DND-41 (cell line): ENCODE measurements around the gene MORN4.
A peak's percentile ranks its signal among the peaks of the same experiment; 100 is the strongest.
"Not testable (repeated sequence)": the region's sequence is repeated elsewhere in the genome, so short reads cannot be mapped to it uniquely, and the experiment has no call there.

Experiments used
- ATAC-seq: fragments of 200-7000 bp; cut with Tn5 transposase; 3 replicates; pipeline ENCODE4 v1.9.1; 2021; ENCODE audit warnings: low read depth; ENCODE audit not compliant: insufficient read depth
- DNase-seq: peaks from one replicate; pipeline ENCODE4 v3.0.0-alpha.2; 2020
- H2AFZ ChIP-seq: 2 replicates; pipeline ENCODE4 v1.6.0; 2012; ENCODE audit warnings: low read depth, low read length
- H3K27ac ChIP-seq: 2 replicates; pipeline ENCODE4 v1.5.1; 2012; ENCODE audit warnings: low read length, inconsistent platforms
- H3K27me3 ChIP-seq: fragments of 200-600 bp; sonication (generic); 2 replicates; pipeline ENCODE4 v1.6.0; 2012; ENCODE audit warnings: low read length, mild to moderate bottlenecking, inconsistent platforms; ENCODE audit not compliant: insufficient read depth, poor library complexity
- H3K36me3 ChIP-seq: 2 replicates; pipeline ENCODE4 v1.5.1; 2012; ENCODE audit warnings: low read length, inconsistent platforms; ENCODE audit not compliant: insufficient read depth
- H3K4me1 ChIP-seq: 2 replicates; pipeline ENCODE4 v1.5.1; 2012; ENCODE audit warnings: mild to moderate bottlenecking, low read length; ENCODE audit not compliant: insufficient read depth
- H3K4me2 ChIP-seq: 2 replicates; pipeline ENCODE4 v1.6.0; 2012; ENCODE audit warnings: mild to moderate bottlenecking, moderate library complexity, low read length, inconsistent platforms; ENCODE audit not compliant: insufficient read depth
- H3K4me3 ChIP-seq, 2 experiments: fragments of 200-600 bp in 1 of 2; shearing (Covaris generic) in 1 of 2; 2 replicates each; pipeline ENCODE4 v1.5.1; 2012 to 2016; ENCODE audit warnings: inconsistent platforms in 2 of 2, low read length in 2 of 2, mild to moderate bottlenecking in 2 of 2, low read depth in 1 of 2, moderate library complexity in 1 of 2
- H3K79me2 ChIP-seq: 2 replicates; pipeline ENCODE4 v1.6.0; 2012; ENCODE audit warnings: low read length, inconsistent platforms; ENCODE audit not compliant: insufficient read depth
- H3K9ac ChIP-seq: 2 replicates; pipeline ENCODE4 v1.6.0; 2012; ENCODE audit warnings: low read depth, mild to moderate bottlenecking, inconsistent platforms, low read length, moderate library complexity
- H3K9me3 ChIP-seq: 2 replicates; pipeline ENCODE4 v1.5.1; 2012; ENCODE audit warnings: low read length, moderate library complexity, mild to moderate bottlenecking, inconsistent platforms; ENCODE audit not compliant: insufficient read depth, severe bottlenecking
- H4K20me1 ChIP-seq: 2 replicates; pipeline ENCODE4 v1.6.0; 2012; ENCODE audit warnings: low read length; ENCODE audit not compliant: insufficient read depth
- EZH2 ChIP-seq: IDR thresholded peaks from 3 replicates; pipeline ENCODE4 v1.6.1; 2012; ENCODE audit warnings: borderline replicate concordance, low read depth, mild to moderate bottlenecking, moderate library complexity, low read length, inconsistent platforms; ENCODE audit not compliant: severe bottlenecking
- TF ChIP-seq, protein P1 (sequence below): IDR thresholded peaks from 2 replicates; pipeline ENCODE4 v1.5.1; 2012; ENCODE audit warnings: borderline replicate concordance, low read length, moderate library complexity, mild to moderate bottlenecking; ENCODE audit not compliant: poor library complexity, severe bottlenecking; ENCODE audit errors: extremely low read depth

Gene MORN4

DNA sequence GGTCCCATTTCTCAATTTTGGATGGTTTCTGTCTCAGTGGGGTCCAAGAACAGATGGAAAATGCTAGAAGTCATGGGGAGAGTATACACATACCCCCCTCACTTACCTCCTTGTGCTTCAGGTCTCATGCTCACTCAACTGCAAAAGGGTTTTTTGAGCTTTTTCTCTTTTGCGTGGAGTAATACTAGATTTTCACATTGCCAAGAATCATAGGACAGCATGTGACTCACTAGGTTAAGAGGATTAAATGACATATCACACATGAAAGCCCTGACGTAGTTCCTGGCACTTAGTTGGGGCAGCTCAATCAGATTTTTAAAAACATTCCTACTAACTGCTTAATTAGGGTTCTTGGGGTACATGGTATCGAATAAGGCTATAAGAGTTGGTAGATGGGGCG lies 11.6 kb upstream of the MORN4 start:
- no peak for ATAC-seq
- H3K4me2 ChIP-seq, result no peak overlapping the region
- TF ChIP-seq EZH2, result no peak
- TF ChIP-seq, protein P1, sequence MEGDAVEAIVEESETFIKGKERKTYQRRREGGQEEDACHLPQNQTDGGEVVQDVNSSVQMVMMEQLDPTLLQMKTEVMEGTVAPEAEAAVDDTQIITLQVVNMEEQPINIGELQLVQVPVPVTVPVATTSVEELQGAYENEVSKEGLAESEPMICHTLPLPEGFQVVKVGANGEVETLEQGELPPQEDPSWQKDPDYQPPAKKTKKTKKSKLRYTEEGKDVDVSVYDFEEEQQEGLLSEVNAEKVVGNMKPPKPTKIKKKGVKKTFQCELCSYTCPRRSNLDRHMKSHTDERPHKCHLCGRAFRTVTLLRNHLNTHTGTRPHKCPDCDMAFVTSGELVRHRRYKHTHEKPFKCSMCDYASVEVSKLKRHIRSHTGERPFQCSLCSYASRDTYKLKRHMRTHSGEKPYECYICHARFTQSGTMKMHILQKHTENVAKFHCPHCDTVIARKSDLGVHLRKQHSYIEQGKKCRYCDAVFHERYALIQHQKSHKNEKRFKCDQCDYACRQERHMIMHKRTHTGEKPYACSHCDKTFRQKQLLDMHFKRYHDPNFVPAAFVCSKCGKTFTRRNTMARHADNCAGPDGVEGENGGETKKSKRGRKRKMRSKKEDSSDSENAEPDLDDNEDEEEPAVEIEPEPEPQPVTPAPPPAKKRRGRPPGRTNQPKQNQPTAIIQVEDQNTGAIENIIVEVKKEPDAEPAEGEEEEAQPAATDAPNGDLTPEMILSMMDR, result no peak
- H3K36me3 ChIP-seq, result peaks cover 40% of the 10 kb centered on the region
- no peak overlapping the region for H3K4me3 ChIP-seq
- H3K79me2 ChIP-seq, result peaks cover 64% of the 10 kb centered on the region
- H3K4me1 ChIP-seq, result peaks cover 28% of the 10 kb centered on the region
- H4K20me1 ChIP-seq, result peaks cover 20% of the 10 kb centered on the region; the same call in 1 of the 2 replicates
- no peaks in the 10 kb centered on the region for H3K27me3 ChIP-seq
- H3K9ac ChIP-seq, result no peak overlapping the region
- no peaks in the 10 kb centered on the region for H3K9me3 ChIP-seq
- H3K27ac ChIP-seq, result no peak overlapping the region
- no peak overlapping the region for H2AFZ ChIP-seq
- DNase-seq, result no peak

DNA sequence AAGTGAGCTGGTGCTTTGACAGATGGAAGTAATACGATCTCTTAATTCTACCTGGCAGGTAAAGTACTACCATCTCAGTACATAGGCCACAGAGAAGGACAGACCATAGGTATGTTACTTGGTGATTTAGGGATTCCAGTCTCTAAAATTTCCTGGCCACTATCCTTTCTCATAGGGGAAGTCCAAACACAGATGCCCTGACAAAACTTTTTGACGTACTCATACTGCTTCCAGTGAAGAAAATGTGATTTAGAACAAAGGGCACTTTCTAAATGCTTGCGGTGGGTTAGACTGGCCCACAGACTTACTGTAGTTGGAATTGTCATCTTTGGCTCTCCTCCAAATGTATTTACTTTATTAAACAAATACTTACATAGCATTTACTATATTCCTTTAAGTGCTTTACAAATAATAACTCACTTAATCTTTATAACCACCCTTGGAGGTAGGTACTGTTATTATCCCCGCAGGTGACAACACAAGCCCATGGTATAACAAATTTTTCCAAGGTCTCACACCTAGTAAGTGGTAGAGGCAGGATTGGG lies 10.2 kb upstream of the MORN4 start:
- H3K9me3 ChIP-seq, result no peaks in the 10 kb centered on the region
- ATAC-seq, result no peak
- H3K9ac ChIP-seq, result no peak overlapping the region
- H2AFZ ChIP-seq, result no peak overlapping the region
- H3K4me1 ChIP-seq, result peaks cover 28% of the 10 kb centered on the region
- H4K20me1 ChIP-seq, result peaks cover 8% of the 10 kb centered on the region; the same call in 1 of the 2 replicates
- no peaks in the 10 kb centered on the region for H3K27me3 ChIP-seq
- peaks cover 53% of the 10 kb centered on the region for H3K79me2 ChIP-seq
- H3K27ac ChIP-seq, result no peak overlapping the region
- TF ChIP-seq EZH2, result no peak
- TF ChIP-seq, protein P1, result no peak
- 0 out of 2 replicates have a peak overlapping the region, but pooled peaks have one; percentile 28 for H3K4me2 ChIP-seq
- peaks cover 37% of the 10 kb centered on the region for H3K36me3 ChIP-seq
- H3K4me3 ChIP-seq, result no peak overlapping the region
- no peak for DNase-seq

DNA sequence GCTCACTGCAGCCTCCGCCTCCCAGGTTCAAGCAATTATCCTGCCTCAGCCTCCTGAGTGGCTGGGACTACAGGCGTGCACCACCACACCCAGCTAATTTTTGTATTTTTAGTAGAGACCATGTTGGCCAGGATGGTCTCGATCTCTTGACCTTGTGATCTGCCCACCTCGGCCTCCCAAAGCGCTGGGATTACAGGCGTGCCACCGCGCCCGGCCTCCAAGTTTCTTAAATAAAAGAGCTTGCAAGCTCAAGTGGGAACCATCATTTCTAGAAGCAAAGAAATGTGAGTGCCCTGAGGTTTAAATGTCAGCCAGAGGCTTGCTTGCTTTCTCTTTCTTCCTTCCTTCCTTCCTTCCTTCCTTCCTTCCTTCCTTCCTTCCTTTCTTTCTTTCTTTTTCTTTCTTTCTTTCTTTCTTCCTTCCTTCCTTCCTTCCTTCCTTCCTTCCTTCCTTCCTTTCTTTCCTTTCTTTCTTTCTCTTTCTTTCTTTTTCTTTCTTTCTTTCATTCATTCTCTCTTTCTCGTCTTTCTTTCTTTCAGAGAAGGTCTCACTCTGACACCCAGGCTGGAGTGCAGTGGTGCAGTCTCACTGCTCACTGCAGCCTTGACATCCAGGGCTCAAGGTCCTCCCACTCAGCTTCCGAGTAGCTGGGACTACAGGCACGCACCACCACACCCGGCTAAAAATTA lies 9.3 kb upstream of the MORN4 start:
- peaks cover 25% of the 10 kb centered on the region for H3K4me1 ChIP-seq
- H3K9me3 ChIP-seq, DNase-seq, H3K27ac ChIP-seq, H3K27me3 ChIP-seq, H4K20me1 ChIP-seq, H3K9ac ChIP-seq, H2AFZ ChIP-seq, ATAC-seq: not testable (repeated sequence)
- H3K79me2 ChIP-seq, result peaks cover 47% of the 10 kb centered on the region
- peak overlapping the region; percentile 28; the same call in 1 of the 2 replicates for H3K4me2 ChIP-seq
- H3K4me3 ChIP-seq, result peak overlapping the region in 1 of 2 experiments; percentile 1; a peak in 1 of 4 replicates
- peaks cover 30% of the 10 kb centered on the region for H3K36me3 ChIP-seq

DNA sequence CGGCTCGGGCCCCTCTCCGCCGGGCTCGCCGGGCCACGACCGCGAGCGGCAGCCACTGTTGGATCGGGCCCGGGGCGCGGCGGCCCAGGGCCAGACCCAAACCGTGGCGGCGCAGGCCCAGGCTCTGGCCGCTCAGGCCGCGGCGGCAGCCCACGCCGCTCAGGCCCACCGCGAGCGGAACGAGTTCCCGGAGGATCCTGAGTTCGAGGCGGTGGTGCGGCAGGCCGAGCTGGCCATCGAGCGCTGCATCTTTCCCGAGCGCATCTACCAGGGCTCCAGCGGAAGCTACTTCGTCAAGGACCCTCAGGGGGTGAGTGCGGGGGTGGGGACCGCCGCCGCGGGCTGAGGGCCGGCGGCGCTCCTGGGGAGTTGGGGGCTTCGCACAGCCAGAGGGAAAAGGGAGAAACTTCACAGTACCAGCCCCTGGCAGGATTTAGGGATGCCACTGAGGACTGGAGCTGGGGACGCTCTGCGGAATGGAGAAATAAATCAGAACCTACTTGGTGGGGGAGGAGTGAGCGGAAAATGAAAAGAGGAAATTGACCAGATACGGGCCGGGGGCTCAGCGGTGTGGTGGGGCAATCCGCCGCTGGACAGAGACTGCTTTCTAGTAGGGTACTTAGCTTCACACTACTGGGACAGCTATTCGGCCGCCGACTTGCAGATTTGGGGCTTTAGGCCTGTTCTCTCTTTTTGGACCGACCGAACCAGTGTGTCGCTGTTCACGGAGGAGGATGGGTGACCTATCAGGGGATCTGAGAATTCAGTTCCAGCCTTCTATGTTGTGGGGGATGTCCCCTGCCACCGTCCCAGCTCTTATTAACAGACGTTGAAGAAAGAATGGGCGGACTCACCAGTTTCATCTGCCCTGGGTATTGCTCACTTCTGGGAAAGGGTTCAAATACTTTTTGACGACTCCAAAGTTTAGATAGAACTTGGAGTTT lies 7.8 kb upstream of the MORN4 start:
- H2AFZ ChIP-seq, result peak overlapping the region; percentile 82

More for the DNA sequence above, 7.8 kb upstream of the MORN4 start:
- Histone ChIP-seq H3K36me3 (peaks cover 25% of the 10 kb centered on the region), H3K4me2 (peak overlapping the region; percentile 85), H3K4me1 (peaks cover 25% of the 10 kb centered on the region), H3K9me3 (no peaks in the 10 kb centered on the region), H3K4me3 (peak overlapping the region; percentile 68 to 76), H4K20me1 (peaks cover 5% of the 10 kb centered on the region; the same call in 1 of the 2 replicates), H3K79me2 (peaks cover 41% of the 10 kb centered on the region), H3K27me3 (no peaks in the 10 kb centered on the region), H3K9ac (peak overlapping the region; percentile 78), H3K27ac (peak overlapping the region; percentile 59)
- ATAC-seq (no peak; the same call in 2 of the 3 replicates), DNase-seq (peak; percentile 36)
- TF ChIP-seq, protein P1, result no peak
- no peak for TF ChIP-seq EZH2
